Activated naive CD4-positive, alpha-beta T cell treated with anti-CD3 and anti-CD28 coated beads, Interleukin-2, amount 50 U/mL, for 24 hours (primary cell): Measurements from ENCODE around the gene CERK.

Experiments
- H3K27ac Mint-ChIP-seq: one replicate; pipeline ENCODE4 v1.8.0; 2021; ENCODE audit warnings: mild to moderate bottlenecking, mixed read lengths
- H3K27me3 Mint-ChIP-seq: one replicate; pipeline ENCODE4 v1.8.0; 2021; ENCODE audit warnings: mixed read lengths
- H3K36me3 Mint-ChIP-seq: one replicate; pipeline ENCODE4 v1.8.0; 2021; ENCODE audit warnings: mixed read lengths
- H3K4me1 Mint-ChIP-seq: one replicate; pipeline ENCODE4 v1.8.0; 2021; ENCODE audit warnings: mixed read lengths
- H3K4me3 Mint-ChIP-seq: one replicate; pipeline ENCODE4 v1.8.0; 2021; ENCODE audit warnings: mild to moderate bottlenecking, mixed read lengths
- H3K9me3 Mint-ChIP-seq: one replicate; pipeline ENCODE4 v1.8.0; 2021; ENCODE audit warnings: mixed read lengths

The CERK gene

DNA sequence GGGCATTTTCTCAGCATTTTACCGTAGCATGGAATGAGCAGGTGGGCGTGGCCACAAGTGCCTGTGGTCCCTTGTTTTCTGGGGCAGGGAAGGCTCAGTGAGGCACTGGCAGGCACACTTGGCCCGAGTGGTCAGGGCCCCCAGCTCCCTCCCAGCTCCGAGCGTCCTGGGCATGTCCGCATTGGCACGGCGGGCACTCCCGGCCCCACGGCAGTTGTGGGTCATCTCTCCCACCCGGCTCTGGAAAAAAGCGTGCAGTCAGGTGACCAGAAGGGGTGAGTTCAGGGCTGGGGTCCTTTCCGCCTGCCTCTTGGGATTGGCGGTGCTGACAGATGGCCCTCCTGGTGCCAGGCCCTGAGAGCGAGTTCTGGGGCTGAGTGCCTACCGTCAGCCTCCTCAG is 62.1 kb downstream of the CERK start:
- Mint-ChIP-seq H3K4me1 (peaks cover 35% of the 10 kb centered on the region), H3K27me3 (no peaks in the 10 kb centered on the region), H3K9me3 (no peaks in the 10 kb centered on the region), H3K4me3 (peak overlapping the region; percentile 89), H3K27ac (peak overlapping the region; percentile 17), H3K36me3 (no peaks in the 10 kb centered on the region)

DNA sequence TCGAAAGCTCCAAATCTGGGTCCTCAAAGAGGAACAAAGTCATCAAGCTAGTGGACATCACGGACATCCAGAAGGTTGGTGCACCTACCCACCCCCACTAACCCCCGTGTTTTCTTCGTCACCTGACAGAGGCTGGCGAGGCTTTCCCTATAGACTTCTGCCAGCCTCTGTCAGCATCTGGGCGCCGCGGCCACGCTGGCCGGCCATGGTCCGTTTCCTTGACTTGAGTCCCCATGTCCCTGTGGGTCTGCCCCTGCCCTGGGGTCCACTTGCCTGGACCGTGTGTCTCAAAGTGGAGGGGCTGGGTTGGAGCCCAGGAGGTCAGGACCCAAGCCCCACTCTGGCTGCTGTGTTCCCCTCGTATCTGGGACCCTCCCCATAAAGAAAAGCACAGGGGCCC is 62.6 kb downstream of the CERK start:
- H3K9me3 Mint-ChIP-seq = no peaks in the 10 kb centered on the region
- H3K4me3 Mint-ChIP-seq = peak overlapping the region; percentile 89
- H3K27me3 Mint-ChIP-seq = no peaks in the 10 kb centered on the region
- H3K27ac Mint-ChIP-seq = peak overlapping the region; percentile 17
- H3K4me1 Mint-ChIP-seq = peaks cover 35% of the 10 kb centered on the region
- H3K36me3 Mint-ChIP-seq = no peaks in the 10 kb centered on the region

DNA sequence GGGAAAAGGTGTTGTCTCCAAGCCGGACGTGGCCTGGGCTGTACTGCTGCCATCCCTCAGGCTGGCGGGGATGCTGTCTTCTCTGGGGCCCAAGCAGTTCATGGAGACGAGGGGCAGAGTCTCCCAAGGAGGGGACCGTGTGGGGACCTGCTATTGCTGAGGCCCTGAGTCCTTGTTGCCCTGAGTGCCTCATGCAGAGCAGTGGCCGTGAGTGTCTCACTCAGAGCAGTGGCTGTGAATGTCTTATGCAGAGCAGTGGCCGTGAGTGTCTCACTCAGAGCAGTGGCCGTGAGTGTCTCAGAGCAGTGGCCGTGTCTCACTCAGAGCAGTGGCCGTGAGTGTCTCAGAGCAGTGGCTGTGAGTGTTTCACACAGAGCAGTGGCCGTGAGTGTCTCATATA is 63.1 kb downstream of the CERK start:
- Mint-ChIP-seq H3K4me1 (peaks cover 35% of the 10 kb centered on the region), H3K9me3 (no peaks in the 10 kb centered on the region), H3K4me3 (peak overlapping the region; percentile 89), H3K27me3 (no peaks in the 10 kb centered on the region), H3K36me3 (no peaks in the 10 kb centered on the region), H3K27ac (peak overlapping the region; percentile 97)

DNA sequence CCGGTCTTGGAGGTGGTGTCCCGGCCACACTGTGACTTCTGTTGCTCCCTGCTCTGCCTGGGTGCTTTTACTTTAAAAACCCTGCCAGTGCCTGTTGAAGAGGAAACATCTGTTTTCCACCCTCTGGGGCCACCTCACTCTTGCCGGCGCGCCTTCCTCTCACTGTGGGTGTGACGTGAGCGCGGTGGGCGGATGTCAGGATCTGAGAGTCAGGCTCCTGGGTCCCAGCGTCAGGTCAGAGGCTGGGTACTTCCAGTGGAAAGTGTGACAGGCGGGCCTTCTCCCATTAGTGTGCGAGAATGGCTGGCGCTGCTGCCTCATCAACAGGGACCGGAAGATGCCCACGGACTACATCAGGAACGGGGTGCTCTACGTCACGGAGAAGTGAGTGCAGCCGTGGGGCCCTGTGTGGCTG is 63.7 kb downstream of the CERK start:
- H3K36me3 Mint-ChIP-seq = no peaks in the 10 kb centered on the region
- peak overlapping the region; percentile 89 for H3K4me3 Mint-ChIP-seq
- H3K27me3 Mint-ChIP-seq = no peaks in the 10 kb centered on the region
- H3K27ac Mint-ChIP-seq = peak overlapping the region; percentile 97
- peaks cover 35% of the 10 kb centered on the region for H3K4me1 Mint-ChIP-seq
- no peaks in the 10 kb centered on the region for H3K9me3 Mint-ChIP-seq

DNA sequence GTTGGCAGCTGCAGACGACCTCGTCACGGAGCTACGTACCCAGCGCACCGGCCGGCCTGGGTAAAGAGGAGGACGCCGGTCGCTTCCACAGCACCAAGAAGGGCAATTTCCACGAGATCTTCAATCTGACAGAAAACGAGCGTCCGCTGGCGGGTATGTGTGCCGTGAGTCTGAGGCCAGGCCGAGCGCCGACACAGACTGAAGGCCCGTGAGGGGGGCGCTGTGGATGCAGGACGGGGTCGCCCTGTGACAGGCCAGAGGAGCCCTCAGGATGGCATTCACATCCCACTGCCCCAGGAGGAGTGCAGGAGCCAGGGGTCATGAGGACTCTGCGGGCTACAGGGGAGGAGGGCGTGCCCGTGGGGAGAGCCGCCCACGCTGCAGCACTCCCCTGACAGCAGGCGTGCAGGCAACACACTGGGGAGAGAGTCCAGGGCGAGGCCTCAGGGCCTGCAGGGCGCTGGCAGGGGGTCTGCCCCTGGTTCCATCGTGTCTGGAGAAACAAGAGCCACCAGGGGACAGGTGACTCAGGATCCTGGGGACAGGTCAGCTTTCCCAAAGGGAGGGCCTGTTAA is 64.3 kb downstream of the CERK start:
- Mint-ChIP-seq H3K36me3 (peaks cover 4% of the 10 kb centered on the region), H3K27ac (peak overlapping the region; percentile 97), H3K9me3 (no peaks in the 10 kb centered on the region), H3K4me3 (peak overlapping the region; percentile 89), H3K27me3 (no peaks in the 10 kb centered on the region), H3K4me1 (peaks cover 35% of the 10 kb centered on the region)

DNA sequence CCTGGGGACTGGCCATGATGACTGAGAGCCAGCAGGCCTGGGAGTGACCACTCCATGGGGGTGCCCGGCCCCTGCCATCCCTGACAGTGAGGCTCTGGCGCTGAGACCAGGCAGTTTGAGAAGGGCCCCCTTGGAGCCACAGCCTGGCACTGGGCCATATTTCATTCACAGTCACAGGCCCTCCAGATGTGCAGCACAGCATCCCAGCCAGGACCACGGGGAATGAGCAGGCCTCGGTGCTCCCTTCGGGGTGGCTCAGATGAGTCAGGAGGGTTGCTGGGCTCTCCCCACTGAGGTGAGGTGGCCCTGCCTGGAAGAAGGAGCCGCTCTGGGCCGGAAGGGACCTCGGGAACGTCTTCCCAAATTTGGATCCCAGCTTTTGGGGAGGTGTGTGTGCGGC is 64.8 kb downstream of the CERK start:
- H3K27me3 Mint-ChIP-seq = no peaks in the 10 kb centered on the region
- H3K36me3 Mint-ChIP-seq = peaks cover 5% of the 10 kb centered on the region
- peak overlapping the region; percentile 89 for H3K4me3 Mint-ChIP-seq
- peak overlapping the region; percentile 97 for H3K27ac Mint-ChIP-seq
- H3K9me3 Mint-ChIP-seq = no peaks in the 10 kb centered on the region
- peaks cover 35% of the 10 kb centered on the region for H3K4me1 Mint-ChIP-seq

DNA sequence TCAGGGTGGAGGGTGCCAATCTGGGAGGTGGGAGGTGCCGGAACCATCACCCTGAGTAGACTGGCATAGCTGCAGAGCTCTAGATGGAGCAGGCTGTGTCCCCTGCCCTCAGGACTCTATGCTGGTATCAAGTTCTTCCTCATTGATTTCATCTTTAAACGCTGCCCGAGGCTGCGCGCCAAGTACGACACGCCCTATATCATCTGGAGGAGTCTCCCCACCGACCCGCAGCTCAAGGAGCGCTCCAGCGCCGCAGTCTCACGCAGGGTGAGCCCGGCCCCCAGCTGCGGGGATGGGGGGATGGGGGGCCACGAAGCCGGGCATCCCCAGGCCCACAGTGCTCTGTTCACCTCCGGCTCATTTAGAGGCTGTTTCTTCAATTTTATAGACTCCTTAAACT is 65.3 kb downstream of the CERK start:
- H3K9me3 Mint-ChIP-seq = no peaks in the 10 kb centered on the region
- H3K4me3 Mint-ChIP-seq = peak overlapping the region; percentile 89
- no peaks in the 10 kb centered on the region for H3K27me3 Mint-ChIP-seq
- H3K4me1 Mint-ChIP-seq = peaks cover 32% of the 10 kb centered on the region
- H3K27ac Mint-ChIP-seq = peak overlapping the region; percentile 97
- H3K36me3 Mint-ChIP-seq = peaks cover 5% of the 10 kb centered on the region

DNA sequence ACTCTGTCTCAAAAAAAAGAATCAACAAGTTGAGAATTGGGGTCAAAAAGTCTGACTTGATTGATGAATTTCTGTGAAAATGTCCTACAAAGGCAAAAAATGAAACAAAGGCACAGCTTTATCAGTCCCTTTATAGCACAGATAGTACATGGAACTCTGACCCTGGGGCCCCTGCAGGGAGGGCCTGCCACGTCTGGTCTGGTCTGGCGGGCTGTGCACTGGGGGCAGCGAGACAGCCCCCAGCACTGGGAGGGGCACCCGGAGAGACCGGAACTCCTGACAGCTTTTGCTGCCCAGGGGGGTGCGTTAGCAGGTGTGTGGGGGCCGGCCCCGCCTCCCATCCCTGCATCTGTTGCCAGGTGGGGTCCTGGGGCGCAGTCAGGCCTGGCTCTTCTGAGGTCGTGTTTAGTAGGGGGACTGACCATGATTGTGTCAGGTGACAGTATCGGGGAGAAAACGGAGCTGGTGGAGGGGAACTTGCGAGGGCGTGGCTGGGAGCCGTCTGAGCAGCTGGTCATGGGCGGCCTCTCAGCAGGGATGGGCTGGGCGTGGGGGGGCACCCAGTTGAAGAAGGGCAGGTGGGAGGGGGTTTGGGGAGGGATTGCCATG is 66.1 kb downstream of the CERK start:
- peaks cover 28% of the 10 kb centered on the region for H3K4me1 Mint-ChIP-seq
- no peak overlapping the region for H3K27ac Mint-ChIP-seq
- peaks cover 5% of the 10 kb centered on the region for H3K36me3 Mint-ChIP-seq
- H3K27me3 Mint-ChIP-seq = no peaks in the 10 kb centered on the region
- no peaks in the 10 kb centered on the region for H3K9me3 Mint-ChIP-seq
- no peak overlapping the region for H3K4me3 Mint-ChIP-seq

DNA sequence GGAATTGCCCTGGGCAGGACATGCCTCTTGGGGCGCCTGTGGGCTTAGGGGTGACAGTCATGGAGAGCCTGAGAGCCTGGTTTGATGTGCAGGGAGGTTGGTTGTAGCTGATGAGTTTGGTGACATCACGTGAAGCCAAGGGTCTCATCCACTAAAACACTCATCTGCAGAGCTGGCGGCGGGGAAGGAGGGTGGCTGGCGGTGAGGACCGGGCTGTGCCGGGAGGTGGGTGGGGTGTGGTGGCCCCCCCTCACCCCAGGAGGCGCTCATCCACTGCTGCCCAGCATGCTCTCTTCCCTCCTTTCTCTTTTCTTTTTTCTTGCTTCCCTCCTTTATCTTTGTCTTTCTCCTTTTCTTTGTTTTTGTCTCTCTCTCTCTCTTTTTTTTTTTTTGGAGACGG is 68.9 kb downstream of the CERK start:
- Mint-ChIP-seq H3K36me3 (peaks cover 5% of the 10 kb centered on the region), H3K4me3 (no peak overlapping the region), H3K9me3 (no peaks in the 10 kb centered on the region), H3K4me1 (peaks cover 14% of the 10 kb centered on the region), H3K27me3 (no peaks in the 10 kb centered on the region), H3K27ac (no peak overlapping the region)

DNA sequence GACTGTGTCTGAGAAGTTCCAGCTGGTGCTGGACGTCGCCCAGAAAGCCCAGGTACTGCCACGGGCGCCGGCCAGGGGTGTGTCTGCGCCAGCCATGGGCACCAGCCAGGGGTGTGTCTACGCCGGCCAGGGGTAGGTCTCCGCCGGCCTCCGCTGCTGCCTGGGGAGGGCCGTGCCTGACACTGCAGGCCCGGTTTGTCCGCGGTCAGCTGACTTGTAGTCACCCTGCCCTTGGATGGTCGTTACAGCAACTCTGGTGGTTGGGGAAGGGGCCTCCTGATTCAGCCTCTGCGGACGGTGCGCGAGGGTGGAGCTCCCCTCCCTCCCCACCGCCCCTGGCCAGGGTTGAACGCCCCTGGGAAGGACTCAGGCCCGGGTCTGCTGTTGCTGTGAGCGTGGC is 69.9 kb downstream of the CERK start:
- no peak overlapping the region for H3K4me3 Mint-ChIP-seq
- H3K4me1 Mint-ChIP-seq = peaks cover 5% of the 10 kb centered on the region
- peaks cover 5% of the 10 kb centered on the region for H3K36me3 Mint-ChIP-seq
- H3K27ac Mint-ChIP-seq = no peak overlapping the region
- no peaks in the 10 kb centered on the region for H3K9me3 Mint-ChIP-seq
- no peaks in the 10 kb centered on the region for H3K27me3 Mint-ChIP-seq

DNA sequence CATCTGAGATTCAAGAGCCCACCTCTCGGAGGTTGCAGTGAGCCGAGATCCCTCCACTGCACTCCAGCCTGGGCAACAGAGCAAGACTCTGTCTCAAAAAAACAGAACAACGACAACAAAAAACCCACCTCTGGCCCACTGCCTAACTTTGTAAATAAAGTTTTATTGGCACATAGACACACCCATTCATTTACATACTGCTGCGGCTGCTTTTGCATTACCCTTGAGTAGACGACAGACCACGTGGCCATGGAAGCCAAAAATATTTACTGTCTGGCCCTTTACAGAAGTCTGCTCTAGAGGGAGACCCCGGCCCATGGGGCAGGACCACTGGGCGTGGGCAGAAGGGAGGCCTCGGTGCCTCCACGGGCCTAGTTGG is 70.8 kb downstream of the CERK start:
- Mint-ChIP-seq H3K9me3 (no peaks in the 10 kb centered on the region), H3K27ac (no peak overlapping the region), H3K4me3 (no peak overlapping the region), H3K36me3 (peaks cover 5% of the 10 kb centered on the region), H3K4me1 (no peaks in the 10 kb centered on the region), H3K27me3 (no peaks in the 10 kb centered on the region)

DNA sequence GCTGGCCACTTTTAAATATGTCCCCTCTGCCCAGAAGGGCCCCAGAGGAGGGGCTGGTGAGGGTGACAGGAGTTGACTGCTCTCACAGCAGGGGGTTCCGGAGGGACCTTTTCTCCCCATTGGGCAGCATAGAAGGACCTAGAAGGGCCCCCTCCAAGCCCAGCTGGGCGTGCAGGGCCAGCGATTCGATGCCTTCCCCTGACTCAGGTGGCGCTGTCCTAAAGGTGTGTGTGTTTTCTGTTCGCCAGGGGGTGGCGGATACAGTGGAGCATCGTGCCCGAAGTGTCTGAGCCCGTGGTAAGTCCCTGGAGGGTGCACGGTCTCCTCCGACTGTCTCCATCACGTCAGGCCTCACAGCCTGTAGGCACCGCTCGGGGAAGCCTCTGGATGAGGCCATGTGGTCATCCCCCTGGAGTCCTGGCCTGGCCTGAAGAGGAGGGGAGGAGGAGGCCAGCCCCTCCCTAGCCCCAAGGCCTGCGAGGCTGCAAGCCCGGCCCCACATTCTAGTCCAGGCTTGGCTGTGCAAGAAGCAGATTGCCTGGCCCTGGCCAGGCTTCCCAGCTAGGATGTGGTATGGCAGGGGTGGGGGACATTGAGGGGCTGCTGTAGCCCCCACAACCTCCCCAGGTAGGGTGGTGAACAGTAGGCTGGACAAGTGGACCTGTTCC is 71.3 kb downstream of the CERK start:
- no peaks in the 10 kb centered on the region for H3K9me3 Mint-ChIP-seq
- H3K27ac Mint-ChIP-seq = no peak overlapping the region

DNA sequence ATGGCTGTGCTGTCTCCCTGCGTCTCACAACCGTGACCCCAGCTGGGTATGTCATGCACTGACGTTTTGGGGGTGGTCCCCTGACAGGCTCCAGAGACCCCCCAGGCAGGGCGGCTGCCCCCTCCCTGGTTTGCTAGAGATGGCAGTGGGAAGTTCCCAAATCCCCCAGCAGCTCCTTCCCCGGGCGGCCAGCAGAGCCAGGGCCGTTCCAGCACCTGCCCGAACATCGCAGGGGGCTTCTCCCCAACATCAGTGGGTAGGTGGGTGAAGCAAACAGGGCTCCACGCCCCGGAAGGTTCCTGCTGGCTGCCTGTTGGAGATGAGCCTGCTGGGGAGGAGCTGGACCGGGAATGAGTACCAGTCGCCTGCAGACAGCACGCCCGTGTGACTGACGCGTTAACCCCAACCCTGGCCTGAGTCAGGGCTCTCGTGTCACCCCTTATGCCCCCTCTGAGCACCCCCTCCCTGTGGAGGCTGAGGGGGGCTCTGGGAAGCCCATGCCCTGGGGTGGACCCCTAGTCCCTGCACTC is 72.2 kb downstream of the CERK start:
- H3K9me3 Mint-ChIP-seq = no peaks in the 10 kb centered on the region
- no peak overlapping the region for H3K27ac Mint-ChIP-seq
- H3K4me1 Mint-ChIP-seq = peaks cover 12% of the 10 kb centered on the region
- no peak overlapping the region for H3K4me3 Mint-ChIP-seq
- H3K36me3 Mint-ChIP-seq = peaks cover 5% of the 10 kb centered on the region
- no peaks in the 10 kb centered on the region for H3K27me3 Mint-ChIP-seq

More for the DNA sequence above, 71.3 kb downstream of the CERK start:
- H3K4me3 Mint-ChIP-seq = no peak overlapping the region
- peaks cover 3% of the 10 kb centered on the region for H3K4me1 Mint-ChIP-seq
- no peaks in the 10 kb centered on the region for H3K27me3 Mint-ChIP-seq
- H3K36me3 Mint-ChIP-seq = peaks cover 5% of the 10 kb centered on the region

DNA sequence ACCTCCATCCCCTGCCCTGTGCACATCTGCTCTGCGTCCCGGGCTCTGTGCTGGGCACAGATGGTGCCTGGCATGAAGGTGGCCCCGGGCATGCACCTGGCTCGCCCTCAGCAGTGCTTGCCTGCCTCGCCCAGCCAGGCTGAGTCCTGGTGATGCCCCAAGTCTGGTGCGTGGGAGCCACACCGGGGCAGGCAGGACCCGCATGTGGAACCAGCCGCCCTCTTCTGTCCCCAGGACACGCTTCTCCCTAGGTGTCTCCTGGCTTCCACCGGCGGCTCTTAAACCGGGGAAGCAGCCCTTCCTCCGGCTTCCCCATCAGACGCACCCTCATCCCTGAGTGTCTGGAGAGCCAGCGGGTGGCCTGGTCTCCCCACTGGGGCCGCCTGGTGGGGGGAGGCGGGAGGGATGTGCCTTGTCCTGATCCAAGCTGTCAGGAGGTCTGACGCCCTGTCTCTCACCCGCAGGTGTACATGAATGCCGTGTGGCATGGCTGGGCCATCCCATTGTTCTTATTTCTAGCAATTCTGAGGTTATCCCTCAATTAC is 72.8 kb downstream of the CERK start:
- Mint-ChIP-seq H3K27me3 (no peaks in the 10 kb centered on the region), H3K27ac (no peak overlapping the region), H3K4me1 (peaks cover 17% of the 10 kb centered on the region), H3K4me3 (no peak overlapping the region), H3K9me3 (no peaks in the 10 kb centered on the region), H3K36me3 (peaks cover 5% of the 10 kb centered on the region)

DNA sequence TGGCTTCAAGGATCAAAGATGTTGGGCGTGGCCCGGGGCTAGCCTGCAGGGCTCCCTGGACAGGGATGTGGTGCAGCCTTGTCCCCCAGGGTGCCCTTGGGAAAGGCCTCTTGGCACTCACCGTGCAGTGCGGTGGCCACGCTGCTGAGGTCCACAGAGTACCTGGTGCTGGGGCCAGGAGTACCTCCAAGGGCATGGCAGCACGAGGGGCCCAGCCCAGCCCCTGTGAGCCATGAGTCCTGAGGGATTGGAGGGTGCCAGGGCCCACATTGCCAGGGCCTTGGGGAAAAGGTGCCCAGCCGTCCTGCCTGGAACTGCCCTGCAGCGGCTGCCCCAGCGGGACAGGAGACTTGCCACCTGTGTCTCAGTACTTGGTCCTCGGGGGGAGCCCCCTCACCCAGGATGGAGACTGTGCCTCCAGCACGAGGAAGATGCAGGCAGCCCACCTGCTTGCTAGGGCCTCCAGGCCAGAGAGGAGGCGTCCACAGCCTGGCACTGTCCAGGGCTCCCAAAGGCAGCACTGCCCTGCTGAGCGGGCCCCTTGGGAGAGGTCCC is 73.7 kb downstream of the CERK start:
- Mint-ChIP-seq H3K27ac (no peak overlapping the region), H3K36me3 (peaks cover 5% of the 10 kb centered on the region), H3K4me3 (no peak overlapping the region), H3K27me3 (no peaks in the 10 kb centered on the region), H3K9me3 (no peaks in the 10 kb centered on the region), H3K4me1 (peaks cover 21% of the 10 kb centered on the region)
